ENCODE measurements around the gene PDGFRB.

DNA sequence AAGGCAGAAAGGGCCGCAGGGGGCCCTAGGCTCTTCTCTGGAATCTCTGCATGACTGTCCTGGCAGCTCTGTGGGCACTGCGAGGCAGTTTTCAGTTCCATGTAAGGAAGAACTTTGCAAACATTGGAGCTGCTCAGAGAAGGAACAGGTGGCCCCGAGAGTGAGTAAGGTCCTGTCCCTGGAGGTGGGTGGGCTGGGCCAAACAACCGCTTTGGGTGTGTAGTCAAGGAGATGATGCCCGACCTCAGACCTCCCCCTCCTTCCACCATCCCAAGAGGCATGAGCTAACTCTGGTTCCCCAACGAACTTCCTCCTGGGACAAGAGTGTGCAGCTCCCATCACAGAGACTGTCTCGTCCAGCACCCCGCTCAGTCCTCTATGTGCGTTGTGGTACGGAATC, 89.8 kb downstream of the PDGFRB start:
- TF ChIP-seq, protein P1, sequence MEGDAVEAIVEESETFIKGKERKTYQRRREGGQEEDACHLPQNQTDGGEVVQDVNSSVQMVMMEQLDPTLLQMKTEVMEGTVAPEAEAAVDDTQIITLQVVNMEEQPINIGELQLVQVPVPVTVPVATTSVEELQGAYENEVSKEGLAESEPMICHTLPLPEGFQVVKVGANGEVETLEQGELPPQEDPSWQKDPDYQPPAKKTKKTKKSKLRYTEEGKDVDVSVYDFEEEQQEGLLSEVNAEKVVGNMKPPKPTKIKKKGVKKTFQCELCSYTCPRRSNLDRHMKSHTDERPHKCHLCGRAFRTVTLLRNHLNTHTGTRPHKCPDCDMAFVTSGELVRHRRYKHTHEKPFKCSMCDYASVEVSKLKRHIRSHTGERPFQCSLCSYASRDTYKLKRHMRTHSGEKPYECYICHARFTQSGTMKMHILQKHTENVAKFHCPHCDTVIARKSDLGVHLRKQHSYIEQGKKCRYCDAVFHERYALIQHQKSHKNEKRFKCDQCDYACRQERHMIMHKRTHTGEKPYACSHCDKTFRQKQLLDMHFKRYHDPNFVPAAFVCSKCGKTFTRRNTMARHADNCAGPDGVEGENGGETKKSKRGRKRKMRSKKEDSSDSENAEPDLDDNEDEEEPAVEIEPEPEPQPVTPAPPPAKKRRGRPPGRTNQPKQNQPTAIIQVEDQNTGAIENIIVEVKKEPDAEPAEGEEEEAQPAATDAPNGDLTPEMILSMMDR (conservative IDR thresholded peaks at IDR 0.05 in 1 of 2, IDR thresholded peaks at IDR 0.05 in 1 of 2; ENCODE audit: low read depth in 1 of 2, low read length in 2 of 2) = no peak
- TF ChIP-seq EZH2 (IDR thresholded peaks at IDR 0.05; ENCODE audit: low read length, missing control alignments) = no peak

Measured in fibroblast of lung (primary cell).